ENCODE results near the gene STN1.

DNA sequence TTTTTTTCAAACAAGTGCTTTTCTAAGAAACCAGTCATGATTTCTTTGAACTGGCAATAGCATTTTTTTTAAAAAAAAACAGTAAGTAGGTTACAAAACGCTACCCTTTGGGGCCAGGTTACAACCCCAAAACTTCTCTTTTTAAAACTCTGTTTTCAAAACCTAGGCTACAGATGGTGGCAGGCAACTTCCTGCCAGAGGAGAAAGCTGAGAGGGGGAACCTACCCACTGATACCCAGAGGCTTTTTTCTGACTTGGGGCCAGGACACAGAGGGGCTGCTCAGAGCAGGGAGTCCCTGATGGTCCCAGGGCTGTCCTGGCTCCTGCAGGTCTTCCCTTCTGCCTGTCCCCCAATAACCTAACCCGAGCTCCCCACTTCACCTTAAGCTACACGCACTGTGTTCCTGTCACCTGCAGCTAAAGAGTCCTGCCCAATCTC, 6.9 kb downstream of the STN1 start:
- TF ChIP-seq, protein P1, sequence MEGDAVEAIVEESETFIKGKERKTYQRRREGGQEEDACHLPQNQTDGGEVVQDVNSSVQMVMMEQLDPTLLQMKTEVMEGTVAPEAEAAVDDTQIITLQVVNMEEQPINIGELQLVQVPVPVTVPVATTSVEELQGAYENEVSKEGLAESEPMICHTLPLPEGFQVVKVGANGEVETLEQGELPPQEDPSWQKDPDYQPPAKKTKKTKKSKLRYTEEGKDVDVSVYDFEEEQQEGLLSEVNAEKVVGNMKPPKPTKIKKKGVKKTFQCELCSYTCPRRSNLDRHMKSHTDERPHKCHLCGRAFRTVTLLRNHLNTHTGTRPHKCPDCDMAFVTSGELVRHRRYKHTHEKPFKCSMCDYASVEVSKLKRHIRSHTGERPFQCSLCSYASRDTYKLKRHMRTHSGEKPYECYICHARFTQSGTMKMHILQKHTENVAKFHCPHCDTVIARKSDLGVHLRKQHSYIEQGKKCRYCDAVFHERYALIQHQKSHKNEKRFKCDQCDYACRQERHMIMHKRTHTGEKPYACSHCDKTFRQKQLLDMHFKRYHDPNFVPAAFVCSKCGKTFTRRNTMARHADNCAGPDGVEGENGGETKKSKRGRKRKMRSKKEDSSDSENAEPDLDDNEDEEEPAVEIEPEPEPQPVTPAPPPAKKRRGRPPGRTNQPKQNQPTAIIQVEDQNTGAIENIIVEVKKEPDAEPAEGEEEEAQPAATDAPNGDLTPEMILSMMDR (IDR thresholded peaks at IDR 0.05; ENCODE audit: control extremely low read depth in 1 of 3, insufficient read depth in 1 of 3, low read depth in 1 of 3, low read length in 3 of 3) = no peak
- TF ChIP-seq SRF (IDR thresholded peaks at IDR 0.05; ENCODE audit: low read depth, low read length) (no peak), RBBP5 (IDR thresholded peaks at IDR 0.05; ENCODE audit: borderline replicate concordance, low read depth, low read length) (no peak), POLR2AphosphoS5 (IDR thresholded peaks at IDR 0.05; ENCODE audit: low read depth, low read length) (no peak), EZH2 (IDR thresholded peaks at IDR 0.05; ENCODE audit: low read depth, low read length, severe bottlenecking) (no peak), POU5F1 (IDR thresholded peaks at IDR 0.05; ENCODE audit: low read depth, low read length) (no peak)

All from H1 (cell line).